GM12878 (cell line): ENCODE measurements around the gene OR2H1. TPM values are rescaled to one million over a fixed set of nuclear protein-coding genes. Genes with fewer than 3 reads are reported as not detected.

Experiments used
- ATAC-seq: fragments of 200-7000 bp; cut with Tn5 transposase; 3 replicates; pipeline ENCODE4 v1.9.1; 2020; ENCODE audit warnings: mild to moderate bottlenecking, moderate library complexity
- BruUV-seq: library from RNA; stranded (reverse); fragments of 400-500 nt; replicated peaks from 2 replicates; lab custom pipeline; 2021; lab: Mats Ljungman, UMichigan
- CTCF ChIA-PET: fragments of 300-600 bp; sonication (Branson Sonifier 250); formaldehyde crosslinking; extraction: SDS; loops from one replicate; lab custom pipeline; 2021; ENCODE audit warnings: inconsistent platforms; lab: Yijun Ruan, JAX
- POLR2A ChIA-PET: fragments of 350-600 bp; formaldehyde crosslinking; extraction: SDS; loops from one replicate; lab custom pipeline; 2021; ENCODE audit warnings: inconsistent platforms; lab: Charles Lee
- RAD21 ChIA-PET: fragments of 300-600 bp; sonication (Branson Sonifier 250); formaldehyde crosslinking; loops from one replicate; lab custom pipeline; 2023; ENCODE audit warnings: antibody characterized with exemption; ENCODE audit not compliant: unreplicated experiment; lab: Charles Lee
- SMC1A ChIA-PET: fragments of 300-600 bp; sonication (Branson Sonifier 250); formaldehyde crosslinking; loops from one replicate; lab custom pipeline; 2023; ENCODE audit not compliant: unreplicated experiment, uncharacterized antibody; lab: Charles Lee
- DNase-seq: peaks from one replicate; pipeline ENCODE4 v3.0.0-alpha.2; 2011; ENCODE audit warnings: low read depth, low spot score
- FAIRE-seq: peaks from 3 replicates; lab custom pipeline; 2011; peaks lifted over from hg19 to GRCh38; lab: Jason Lieb, UNC
- H2AFZ ChIP-seq: 2 replicates; pipeline ENCODE4 v1.6.0; 2011; ENCODE audit warnings: low read depth, low read length, control low read depth; ENCODE audit not compliant: control insufficient read depth
- H3K27ac ChIP-seq: 2 replicates; pipeline ENCODE4 v1.5.1; 2011; ENCODE audit warnings: control low read depth; ENCODE audit not compliant: control insufficient read depth, insufficient read depth
- H3K27me3 ChIP-seq, 2 experiments: replicated peaks in 1 of 2; 2 replicates each; pipeline versions ENCODE4 v1.6.0 to v1.6.1; 2011; ENCODE audit warnings: low read length in 1 of 2; ENCODE audit not compliant: control insufficient read depth in 2 of 2, insufficient read depth in 2 of 2
- H3K36me3 ChIP-seq, 2 experiments: 2 replicates each; pipeline ENCODE4 v1.5.1; 2011; ENCODE audit warnings: low read length in 1 of 2; ENCODE audit not compliant: control insufficient read depth in 2 of 2, insufficient read depth in 2 of 2
- H3K4me1 ChIP-seq: 2 replicates; pipeline ENCODE4 v1.6.1; 2011; ENCODE audit warnings: mild to moderate bottlenecking, low read length, moderate library complexity, mixed read lengths; ENCODE audit not compliant: control insufficient read depth, insufficient read depth
- H3K4me2 ChIP-seq: 2 replicates; pipeline ENCODE4 v1.6.0; 2011; ENCODE audit warnings: control low read depth; ENCODE audit not compliant: control insufficient read depth, insufficient read depth
- H3K4me3 ChIP-seq: fragments of 200-600 bp; sonication (generic); 2 replicates; pipeline ENCODE4 v1.5.1; 2016
- H3K79me2 ChIP-seq: 2 replicates; pipeline ENCODE4 v1.6.0; 2011; ENCODE audit warnings: low read length; ENCODE audit not compliant: control insufficient read depth, insufficient read depth
- H3K9ac ChIP-seq: 2 replicates; pipeline ENCODE4 v1.8.0; 2011; ENCODE audit warnings: low read length, control low read depth, mixed read lengths; ENCODE audit not compliant: control insufficient read depth, insufficient read depth
- H3K9me3 ChIP-seq: replicated peaks from 3 replicates; pipeline ENCODE4 v1.5.1; 2011; ENCODE audit warnings: mild to moderate bottlenecking, low read length; ENCODE audit not compliant: control insufficient read depth, insufficient read depth
- H4K20me1 ChIP-seq: 2 replicates; pipeline ENCODE4 v1.6.0; 2011; ENCODE audit not compliant: control insufficient read depth, insufficient read depth
- ETV6 ChIP-seq, 2 experiments: fragments of 450-650 bp in 1 of 2; IDR thresholded peaks in 1 of 2; conservative IDR thresholded peaks in 1 of 2; 2 replicates each; pipeline ENCODE4 v1.6.1; 2014; ENCODE audit warnings: antibody characterized with exemption in 1 of 2, borderline replicate concordance in 1 of 2, low read depth in 1 of 2, mild to moderate bottlenecking in 1 of 2, moderate library complexity in 1 of 2
- FOXM1 ChIP-seq: IDR thresholded peaks from 2 replicates; pipeline ENCODE4 v1.6.1; 2012; ENCODE audit warnings: low read depth, mild to moderate bottlenecking, inconsistent platforms, low read length, moderate library complexity
- IKZF1 ChIP-seq: fragments of 450-650 bp; conservative IDR thresholded peaks from 2 replicates; pipeline ENCODE4 v1.6.1; 2017; ENCODE audit warnings: antibody characterized with exemption, mild to moderate bottlenecking
- MTA3 ChIP-seq: IDR thresholded peaks from 2 replicates; pipeline ENCODE4 v1.6.1; 2012; ENCODE audit warnings: low read length, inconsistent platforms, borderline replicate concordance
- NFIC ChIP-seq: IDR thresholded peaks from 2 replicates; pipeline ENCODE4 v1.6.1; 2012; ENCODE audit warnings: low read depth, mild to moderate bottlenecking, inconsistent platforms, low read length, moderate library complexity
- POLR2AphosphoS5 ChIP-seq: IDR thresholded peaks from 2 replicates; pipeline ENCODE4 v1.6.1; 2011; ENCODE audit warnings: mild to moderate bottlenecking, low read length, inconsistent platforms
- RCOR1 ChIP-seq: conservative IDR thresholded peaks from 2 replicates; pipeline ENCODE4 v1.6.1; 2012; ENCODE audit warnings: low read depth, low read length, improper control_type of control experiment
- SMAD1 ChIP-seq: fragments of 450-650 bp; IDR thresholded peaks from 2 replicates; pipeline ENCODE4 v1.6.1; 2018; ENCODE audit warnings: mild to moderate bottlenecking, low read depth; ENCODE audit not compliant: partially characterized antibody
- STAT1 ChIP-seq: fragments of 450-650 bp; conservative IDR thresholded peaks from 2 replicates; pipeline ENCODE4 v1.6.1; 2014; ENCODE audit warnings: antibody characterized with exemption, mild to moderate bottlenecking
- TBL1XR1 ChIP-seq: IDR thresholded peaks from 2 replicates; pipeline ENCODE4 v1.6.1; 2012; ENCODE audit warnings: low read depth, low read length, improper control_type of control experiment
- ZBED1 ChIP-seq: IDR thresholded peaks from 2 replicates; pipeline ENCODE4 v1.6.1; 2016; ENCODE audit warnings: borderline replicate concordance
- WGBS: methylation state at CpG from one replicate; pipeline ENCODE4 v1.1.6; 2016; ENCODE audit warnings: low lambda C conversion rate; ENCODE audit not compliant: insufficient replicate concordance, insufficient coverage; ENCODE audit errors: missing lambda C conversion rate; 5-methylcytosine and 5-hydroxymethylcytosine counted together
- in situ Hi-C: fragments of 300-500 bp; cut with MboI; formaldehyde crosslinking; loops from 9 replicates; pipeline ENCODE4 v1.14.3; 2018; ENCODE audit warnings: mixed read lengths
- intact Hi-C: fragments of 100-400 bp; cut with micrococcal nuclease; formaldehyde crosslinking; loops from one replicate; pipeline ENCODE4 v1.14.2; 2022; ENCODE audit not compliant: unreplicated experiment
- polyA plus RNA-seq, 11 experiments: library from polyadenylated mRNA; depleted of rRNA in 4 of 11; unstranded in 6 of 11; stranded (reverse) in 5 of 11; fragments of >200 nt; fragmentation: Nextera tagmentation in 4 of 11; fragmentation: Illumina TruSeq in 1 of 11; extraction: Ambion mirVana in 4 of 11; extraction: Trizol in 1 of 11; gene quantifications; 1 replicate in 1 of 11; 2 replicates in 10 of 11; pipeline versions ENCODE4 v1.2.1 to v1.2.3, GENCODE V29; 2011 to 2016; ENCODE audit warnings: inconsistent platforms in 2 of 11, missing spikeins in 2 of 11, low read depth in 1 of 11
- total RNA-seq, 4 experiments: library from RNA; depleted of rRNA in 3 of 4; stranded (reverse); fragments of >200 nt in 3 of 4; fragmentation: Illumina TruSeq in 1 of 4; extraction: Trizol in 1 of 4; gene quantifications; 2 replicates each; pipeline versions ENCODE4 v1.2.1 to v1.2.3, GENCODE V29; 2013 to 2021
- TF ChIP-seq, protein P1 (sequence below): fragments of 450-650 bp; formaldehyde crosslinking; IDR thresholded peaks from 2 replicates; pipeline ENCODE4 v1.5.0; 2022; ENCODE audit warnings: mild to moderate bottlenecking, missing genetic modification characterization
- TF ChIP-seq, protein P2 (sequence below): fragments of 150-350 bp; IDR thresholded peaks from 2 replicates; pipeline ENCODE4 v1.6.1; 2016; ENCODE audit warnings: low read depth, low read length
- TF ChIP-seq, protein P3 (sequence below): fragments of 450-650 bp; IDR thresholded peaks from 2 replicates; pipeline ENCODE4 v1.6.1; 2016; ENCODE audit warnings: mild to moderate bottlenecking
- TF ChIP-seq, protein P4 (sequence below): fragments of 450-650 bp; IDR thresholded peaks from 2 replicates; pipeline ENCODE4 v1.6.1; 2014; ENCODE audit warnings: mild to moderate bottlenecking

OR2H1 gene
- total and polyA plus RNA-seq, 10 of the 15 experiments (the other 5 are each of a cell fraction or from before 2014, with no cell fraction given): not detected

DNA sequence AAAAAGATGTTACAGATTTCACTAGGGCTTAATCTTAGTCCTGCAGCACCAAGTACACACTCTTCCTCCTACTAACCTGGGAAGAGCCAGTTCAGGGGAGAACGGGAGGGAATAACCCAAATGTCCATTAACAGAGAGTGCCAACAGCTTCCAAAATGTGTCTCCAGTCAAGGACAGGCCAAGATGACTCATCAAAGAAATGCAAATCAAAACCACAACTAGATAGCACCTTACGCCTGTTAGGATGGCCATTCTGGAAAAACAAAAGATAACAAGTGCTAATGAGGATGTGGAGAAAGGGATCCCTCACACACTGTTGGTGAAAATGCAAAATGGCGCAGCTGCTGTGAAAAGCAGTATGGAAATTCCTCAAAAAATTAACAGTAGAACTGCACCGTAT, 34.6 kb downstream of the OR2H1 start:
- FAIRE-seq: no peak
- in situ Hi-C loops: no loop called here
- Histone ChIP-seq H3K27me3 (no peaks in the 10 kb centered on the region), H3K4me1 (no peaks in the 10 kb centered on the region), H2AFZ (no peak overlapping the region), H4K20me1 (no peaks in the 10 kb centered on the region), H3K4me3 (no peak overlapping the region), H3K9ac (no peak overlapping the region), H3K9me3 (no peaks in the 10 kb centered on the region), H3K79me2 (no peaks in the 10 kb centered on the region)
- CTCF ChIA-PET: no interaction called here
- RAD21 ChIA-PET: no interaction called here
- TF ChIP-seq TBL1XR1: no peak
- TF ChIP-seq POLR2AphosphoS5: no peak
- TF ChIP-seq, protein P1, sequence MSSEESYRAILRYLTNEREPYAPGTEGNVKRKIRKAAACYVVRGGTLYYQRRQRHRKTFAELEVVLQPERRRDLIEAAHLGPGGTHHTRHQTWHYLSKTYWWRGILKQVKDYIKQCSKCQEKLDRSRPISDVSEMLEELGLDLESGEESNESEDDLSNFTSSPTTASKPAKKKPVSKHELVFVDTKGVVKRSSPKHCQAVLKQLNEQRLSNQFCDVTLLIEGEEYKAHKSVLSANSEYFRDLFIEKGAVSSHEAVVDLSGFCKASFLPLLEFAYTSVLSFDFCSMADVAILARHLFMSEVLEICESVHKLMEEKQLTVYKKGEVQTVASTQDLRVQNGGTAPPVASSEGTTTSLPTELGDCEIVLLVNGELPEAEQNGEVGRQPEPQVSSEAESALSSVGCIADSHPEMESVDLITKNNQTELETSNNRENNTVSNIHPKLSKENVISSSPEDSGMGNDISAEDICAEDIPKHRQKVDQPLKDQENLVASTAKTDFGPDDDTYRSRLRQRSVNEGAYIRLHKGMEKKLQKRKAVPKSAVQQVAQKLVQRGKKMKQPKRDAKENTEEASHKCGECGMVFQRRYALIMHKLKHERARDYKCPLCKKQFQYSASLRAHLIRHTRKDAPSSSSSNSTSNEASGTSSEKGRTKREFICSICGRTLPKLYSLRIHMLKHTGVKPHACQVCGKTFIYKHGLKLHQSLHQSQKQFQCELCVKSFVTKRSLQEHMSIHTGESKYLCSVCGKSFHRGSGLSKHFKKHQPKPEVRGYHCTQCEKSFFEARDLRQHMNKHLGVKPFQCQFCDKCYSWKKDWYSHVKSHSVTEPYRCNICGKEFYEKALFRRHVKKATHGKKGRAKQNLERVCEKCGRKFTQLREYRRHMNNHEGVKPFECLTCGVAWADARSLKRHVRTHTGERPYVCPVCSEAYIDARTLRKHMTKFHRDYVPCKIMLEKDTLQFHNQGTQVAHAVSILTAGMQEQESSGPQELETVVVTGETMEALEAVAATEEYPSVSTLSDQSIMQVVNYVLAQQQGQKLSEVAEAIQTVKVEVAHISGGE: no peak
- no peak for TF ChIP-seq ETV6 (conservative IDR thresholded peaks at IDR 0.05 in 1 of 2, IDR thresholded peaks at IDR 0.05 in 1 of 2; ENCODE audit: borderline replicate concordance in 1 of 2, low read depth in 1 of 2)
- TF ChIP-seq RCOR1: no peak
- TF ChIP-seq MTA3: no peak
- TF ChIP-seq STAT1: no peak
- TF ChIP-seq, protein P2, sequence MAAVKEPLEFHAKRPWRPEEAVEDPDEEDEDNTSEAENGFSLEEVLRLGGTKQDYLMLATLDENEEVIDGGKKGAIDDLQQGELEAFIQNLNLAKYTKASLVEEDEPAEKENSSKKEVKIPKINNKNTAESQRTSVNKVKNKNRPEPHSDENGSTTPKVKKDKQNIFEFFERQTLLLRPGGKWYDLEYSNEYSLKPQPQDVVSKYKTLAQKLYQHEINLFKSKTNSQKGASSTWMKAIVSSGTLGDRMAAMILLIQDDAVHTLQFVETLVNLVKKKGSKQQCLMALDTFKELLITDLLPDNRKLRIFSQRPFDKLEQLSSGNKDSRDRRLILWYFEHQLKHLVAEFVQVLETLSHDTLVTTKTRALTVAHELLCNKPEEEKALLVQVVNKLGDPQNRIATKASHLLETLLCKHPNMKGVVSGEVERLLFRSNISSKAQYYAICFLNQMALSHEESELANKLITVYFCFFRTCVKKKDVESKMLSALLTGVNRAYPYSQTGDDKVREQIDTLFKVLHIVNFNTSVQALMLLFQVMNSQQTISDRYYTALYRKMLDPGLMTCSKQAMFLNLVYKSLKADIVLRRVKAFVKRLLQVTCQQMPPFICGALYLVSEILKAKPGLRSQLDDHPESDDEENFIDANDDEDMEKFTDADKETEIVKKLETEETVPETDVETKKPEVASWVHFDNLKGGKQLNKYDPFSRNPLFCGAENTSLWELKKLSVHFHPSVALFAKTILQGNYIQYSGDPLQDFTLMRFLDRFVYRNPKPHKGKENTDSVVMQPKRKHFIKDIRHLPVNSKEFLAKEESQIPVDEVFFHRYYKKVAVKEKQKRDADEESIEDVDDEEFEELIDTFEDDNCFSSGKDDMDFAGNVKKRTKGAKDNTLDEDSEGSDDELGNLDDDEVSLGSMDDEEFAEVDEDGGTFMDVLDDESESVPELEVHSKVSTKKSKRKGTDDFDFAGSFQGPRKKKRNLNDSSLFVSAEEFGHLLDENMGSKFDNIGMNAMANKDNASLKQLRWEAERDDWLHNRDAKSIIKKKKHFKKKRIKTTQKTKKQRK: no peak
- TF ChIP-seq ZBED1: no peak
- TF ChIP-seq SMAD1: no peak
- TF ChIP-seq, protein P3, sequence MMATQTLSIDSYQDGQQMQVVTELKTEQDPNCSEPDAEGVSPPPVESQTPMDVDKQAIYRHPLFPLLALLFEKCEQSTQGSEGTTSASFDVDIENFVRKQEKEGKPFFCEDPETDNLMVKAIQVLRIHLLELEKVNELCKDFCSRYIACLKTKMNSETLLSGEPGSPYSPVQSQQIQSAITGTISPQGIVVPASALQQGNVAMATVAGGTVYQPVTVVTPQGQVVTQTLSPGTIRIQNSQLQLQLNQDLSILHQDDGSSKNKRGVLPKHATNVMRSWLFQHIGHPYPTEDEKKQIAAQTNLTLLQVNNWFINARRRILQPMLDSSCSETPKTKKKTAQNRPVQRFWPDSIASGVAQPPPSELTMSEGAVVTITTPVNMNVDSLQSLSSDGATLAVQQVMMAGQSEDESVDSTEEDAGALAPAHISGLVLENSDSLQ: no peak
- no peak for TF ChIP-seq IKZF1
- TF ChIP-seq NFIC: no peak
- no peak for TF ChIP-seq FOXM1
- TF ChIP-seq, protein P4, sequence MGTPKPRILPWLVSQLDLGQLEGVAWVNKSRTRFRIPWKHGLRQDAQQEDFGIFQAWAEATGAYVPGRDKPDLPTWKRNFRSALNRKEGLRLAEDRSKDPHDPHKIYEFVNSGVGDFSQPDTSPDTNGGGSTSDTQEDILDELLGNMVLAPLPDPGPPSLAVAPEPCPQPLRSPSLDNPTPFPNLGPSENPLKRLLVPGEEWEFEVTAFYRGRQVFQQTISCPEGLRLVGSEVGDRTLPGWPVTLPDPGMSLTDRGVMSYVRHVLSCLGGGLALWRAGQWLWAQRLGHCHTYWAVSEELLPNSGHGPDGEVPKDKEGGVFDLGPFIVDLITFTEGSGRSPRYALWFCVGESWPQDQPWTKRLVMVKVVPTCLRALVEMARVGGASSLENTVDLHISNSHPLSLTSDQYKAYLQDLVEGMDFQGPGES: no peak
- TF ChIP-seq, all 136 proteins: peak for 0
- H3K36me3 ChIP-seq: no peaks in the 10 kb centered on the region
- POLR2A ChIA-PET: interaction anchor here (0.5 kb wide), 1 partner anchor 616 kb away, joined by 3 read pairs; no protein-coding TSS in a partner anchor
- BruUV-seq: no TSS peak
- 47% methylated on average over 4 of the region's 4 CpGs for WGBS
- intact Hi-C loops: no loop called here
- SMC1A ChIA-PET: no interaction called here
- H3K4me2 ChIP-seq: no peak overlapping the region
- DNase-seq (no peak), ATAC-seq (no peak)
- no peak overlapping the region for H3K27ac ChIP-seq
